ENCODE results near the gene FARP2.

Gene FARP2, protein sequence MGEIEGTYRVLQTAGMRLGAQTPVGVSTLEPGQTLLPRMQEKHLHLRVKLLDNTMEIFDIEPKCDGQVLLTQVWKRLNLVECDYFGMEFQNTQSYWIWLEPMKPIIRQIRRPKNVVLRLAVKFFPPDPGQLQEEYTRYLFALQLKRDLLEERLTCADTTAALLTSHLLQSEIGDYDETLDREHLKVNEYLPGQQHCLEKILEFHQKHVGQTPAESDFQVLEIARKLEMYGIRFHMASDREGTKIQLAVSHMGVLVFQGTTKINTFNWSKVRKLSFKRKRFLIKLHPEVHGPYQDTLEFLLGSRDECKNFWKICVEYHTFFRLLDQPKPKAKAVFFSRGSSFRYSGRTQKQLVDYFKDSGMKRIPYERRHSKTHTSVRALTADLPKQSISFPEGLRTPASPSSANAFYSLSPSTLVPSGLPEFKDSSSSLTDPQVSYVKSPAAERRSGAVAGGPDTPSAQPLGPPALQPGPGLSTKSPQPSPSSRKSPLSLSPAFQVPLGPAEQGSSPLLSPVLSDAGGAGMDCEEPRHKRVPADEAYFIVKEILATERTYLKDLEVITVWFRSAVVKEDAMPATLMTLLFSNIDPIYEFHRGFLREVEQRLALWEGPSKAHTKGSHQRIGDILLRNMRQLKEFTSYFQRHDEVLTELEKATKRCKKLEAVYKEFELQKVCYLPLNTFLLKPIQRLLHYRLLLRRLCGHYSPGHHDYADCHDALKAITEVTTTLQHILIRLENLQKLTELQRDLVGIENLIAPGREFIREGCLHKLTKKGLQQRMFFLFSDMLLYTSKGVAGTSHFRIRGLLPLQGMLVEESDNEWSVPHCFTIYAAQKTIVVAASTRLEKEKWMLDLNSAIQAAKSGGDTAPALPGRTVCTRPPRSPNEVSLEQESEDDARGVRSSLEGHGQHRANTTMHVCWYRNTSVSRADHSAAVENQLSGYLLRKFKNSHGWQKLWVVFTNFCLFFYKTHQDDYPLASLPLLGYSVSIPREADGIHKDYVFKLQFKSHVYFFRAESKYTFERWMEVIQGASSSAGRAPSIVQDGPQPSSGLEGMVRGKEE

DNA sequence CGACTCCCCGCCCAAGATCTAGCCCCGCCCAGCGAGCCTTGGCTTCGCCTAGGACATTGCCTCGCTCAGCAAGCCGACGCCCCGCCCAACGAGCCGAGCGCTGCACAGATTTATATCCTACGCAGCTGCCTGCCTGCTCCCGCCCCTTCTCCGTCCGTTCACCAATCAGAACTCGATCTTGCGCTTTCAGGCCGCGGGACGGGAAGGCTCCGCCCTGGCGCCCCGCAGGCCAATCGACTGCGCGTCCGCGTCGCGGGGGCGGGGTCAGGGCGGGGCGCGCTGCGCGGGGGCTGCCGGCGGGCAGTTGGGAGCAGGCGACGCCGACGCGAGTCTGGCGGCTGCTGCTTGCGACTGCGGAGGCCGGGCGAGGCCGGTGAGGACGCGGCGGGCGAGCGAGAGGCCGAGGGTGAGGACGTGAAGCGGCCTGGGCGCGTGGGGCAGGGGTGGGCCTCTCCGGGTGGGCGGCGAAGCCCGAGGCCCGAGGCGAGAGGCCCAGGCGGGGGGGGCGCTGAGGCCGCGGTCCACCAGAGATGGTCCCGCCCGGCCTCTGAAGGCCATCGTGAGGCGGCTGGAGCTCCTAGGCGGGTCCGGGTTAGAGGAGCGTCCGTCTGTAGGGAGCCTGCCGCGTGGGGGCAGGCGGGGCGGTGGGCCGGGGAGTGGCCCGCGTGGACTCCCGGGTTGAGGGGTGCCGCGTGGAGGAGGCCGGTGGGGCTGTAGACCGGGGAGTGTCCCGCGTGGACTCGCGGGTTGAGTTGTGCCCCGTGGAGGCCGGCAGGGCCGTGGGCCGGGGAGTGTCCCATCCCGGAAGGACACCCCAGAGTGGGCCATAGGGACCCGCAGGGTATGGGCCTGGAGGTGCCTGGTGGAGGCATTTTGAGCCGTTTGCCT, at the start of gene FARP2:
Gene FARP2, plus strand, starts transcription at position 303 of the 888 bp plus-strand sequence. CDS start 16,823 bp downstream, outside the sequence.
- Histone ChIP-seq H3K4me1 (peaks cover 28% of the 10 kb centered on the region), H3K36me3 (ENCODE audit: control insufficient read depth, insufficient read depth, low read length) (no peaks in the 10 kb centered on the region), H3K4me3 (ENCODE audit: low read depth, low read length) (peak within 1 kb of the TSS; percentile 58), H3K9ac (peak within 1 kb of the TSS; percentile 16), H3K9me3 (ENCODE audit: control insufficient read depth, low read length) (no peaks in the 10 kb centered on the region), H3K27ac (peak within 1 kb of the TSS; percentile 83), H3K4me2 (ENCODE audit: low read length) (peak within 1 kb of the TSS; percentile 80), H2AFZ (peak within 1 kb of the TSS; percentile 63), H3K79me2 (peaks cover 44% of the 10 kb centered on the region), H3K27me3 (ENCODE audit: control insufficient read depth, insufficient read depth, low read length) (no peaks in the 10 kb centered on the region)
- TF ChIP-seq, protein P1, sequence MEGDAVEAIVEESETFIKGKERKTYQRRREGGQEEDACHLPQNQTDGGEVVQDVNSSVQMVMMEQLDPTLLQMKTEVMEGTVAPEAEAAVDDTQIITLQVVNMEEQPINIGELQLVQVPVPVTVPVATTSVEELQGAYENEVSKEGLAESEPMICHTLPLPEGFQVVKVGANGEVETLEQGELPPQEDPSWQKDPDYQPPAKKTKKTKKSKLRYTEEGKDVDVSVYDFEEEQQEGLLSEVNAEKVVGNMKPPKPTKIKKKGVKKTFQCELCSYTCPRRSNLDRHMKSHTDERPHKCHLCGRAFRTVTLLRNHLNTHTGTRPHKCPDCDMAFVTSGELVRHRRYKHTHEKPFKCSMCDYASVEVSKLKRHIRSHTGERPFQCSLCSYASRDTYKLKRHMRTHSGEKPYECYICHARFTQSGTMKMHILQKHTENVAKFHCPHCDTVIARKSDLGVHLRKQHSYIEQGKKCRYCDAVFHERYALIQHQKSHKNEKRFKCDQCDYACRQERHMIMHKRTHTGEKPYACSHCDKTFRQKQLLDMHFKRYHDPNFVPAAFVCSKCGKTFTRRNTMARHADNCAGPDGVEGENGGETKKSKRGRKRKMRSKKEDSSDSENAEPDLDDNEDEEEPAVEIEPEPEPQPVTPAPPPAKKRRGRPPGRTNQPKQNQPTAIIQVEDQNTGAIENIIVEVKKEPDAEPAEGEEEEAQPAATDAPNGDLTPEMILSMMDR (IDR thresholded peaks at IDR 0.05), result no peak

DNA sequence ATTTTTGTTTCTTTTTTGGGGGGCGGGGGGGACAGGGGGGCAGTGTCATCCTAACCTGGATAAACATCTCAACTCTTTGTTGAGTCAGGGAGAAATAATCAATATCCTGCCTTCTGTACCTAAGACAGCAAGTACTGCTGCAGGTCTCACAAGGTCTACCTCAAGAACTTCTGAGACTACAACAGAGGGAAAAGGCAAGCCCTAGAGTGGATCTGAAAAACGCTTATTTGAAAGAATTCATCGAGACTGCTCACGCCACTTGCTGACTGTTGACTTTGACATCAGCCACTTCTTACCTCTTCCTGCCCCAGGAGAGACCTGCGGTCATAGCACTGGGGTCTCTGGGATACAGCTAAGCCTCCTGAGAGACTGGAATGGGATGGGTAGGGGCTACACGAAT, 49.0 kb upstream of the FARP2 start:
- TF ChIP-seq, protein P1 (IDR thresholded peaks at IDR 0.05), result no peak
- Histone ChIP-seq H3K79me2 (peaks cover 82% of the 10 kb centered on the region), H3K4me3 (ENCODE audit: low read depth, low read length) (no peak overlapping the region), H3K9me3 (ENCODE audit: control insufficient read depth, low read length) (no peaks in the 10 kb centered on the region), H3K36me3 (ENCODE audit: control insufficient read depth, insufficient read depth, low read length) (no peaks in the 10 kb centered on the region), H3K27ac (no peak overlapping the region), H3K4me2 (ENCODE audit: low read length) (no peak overlapping the region), H3K4me1 (peaks cover 7% of the 10 kb centered on the region), H3K9ac (no peak overlapping the region), H2AFZ (no peak overlapping the region), H3K27me3 (ENCODE audit: control insufficient read depth, insufficient read depth, low read length) (no peaks in the 10 kb centered on the region)

DNA sequence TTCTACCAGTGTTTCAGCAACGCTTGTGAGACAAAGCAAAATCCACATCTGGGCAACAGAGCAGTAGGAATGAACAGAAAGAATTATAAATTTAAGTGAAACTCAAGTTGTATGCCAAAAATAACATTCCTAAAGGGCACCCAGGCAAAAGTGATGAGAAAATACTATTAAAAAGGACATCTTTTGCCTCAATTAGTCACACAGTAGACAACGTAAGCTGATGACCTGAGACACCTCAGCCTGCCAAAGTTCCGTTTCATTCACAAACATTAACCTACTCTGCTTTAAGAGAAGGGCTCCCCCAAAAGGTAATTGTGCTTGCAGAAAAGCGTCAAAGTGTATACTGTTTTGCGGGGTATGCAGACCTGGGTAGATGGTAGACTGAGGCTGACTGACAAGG, 47.8 kb upstream of the FARP2 start:
- H3K36me3 ChIP-seq (ENCODE audit: control insufficient read depth, insufficient read depth, low read length), result no peaks in the 10 kb centered on the region
- no peaks in the 10 kb centered on the region for H3K9me3 ChIP-seq (ENCODE audit: control insufficient read depth, low read length)
- no peak overlapping the region for H3K27ac ChIP-seq
- H3K4me2 ChIP-seq (ENCODE audit: low read length), result no peak overlapping the region
- H3K27me3 ChIP-seq (ENCODE audit: control insufficient read depth, insufficient read depth, low read length), result no peaks in the 10 kb centered on the region
- H3K4me1 ChIP-seq, result peaks cover 7% of the 10 kb centered on the region
- H3K9ac ChIP-seq, result no peak overlapping the region
- TF ChIP-seq, protein P1 (IDR thresholded peaks at IDR 0.05), result no peak
- H3K79me2 ChIP-seq, result peaks cover 82% of the 10 kb centered on the region
- H2AFZ ChIP-seq, result no peak overlapping the region
- H3K4me3 ChIP-seq (ENCODE audit: low read depth, low read length), result no peak overlapping the region

GRCh38 chr2:241308832-241309500, 47.1 kb upstream of the FARP2 start:
- Histone ChIP-seq H3K27me3 (ENCODE audit: control insufficient read depth, insufficient read depth, low read length) (no peaks in the 10 kb centered on the region), H3K9me3 (ENCODE audit: control insufficient read depth, low read length) (no peaks in the 10 kb centered on the region), H3K27ac (no peak overlapping the region), H3K79me2 (peaks cover 83% of the 10 kb centered on the region), H2AFZ (no peak overlapping the region), H3K4me3 (ENCODE audit: low read depth, low read length) (no peak overlapping the region), H3K4me1 (peaks cover 8% of the 10 kb centered on the region), H3K4me2 (ENCODE audit: low read length) (no peak overlapping the region), H3K36me3 (ENCODE audit: control insufficient read depth, insufficient read depth, low read length) (no peaks in the 10 kb centered on the region), H3K9ac (no peak overlapping the region)
- TF ChIP-seq, protein P1 (IDR thresholded peaks at IDR 0.05), result no peak

Data from parathyroid adenoma (tissue), 2 donors.